ENCODE measurements around the gene SLX4IP.

GRCh38 chr20:10562899-10563298 lies 127.8 kb downstream of the SLX4IP start:
- no peak for TF ChIP-seq CTCF (IDR thresholded peaks at IDR 0.05)
- TF ChIP-seq CEBPB (IDR thresholded peaks at IDR 0.05) = no peak
- no peak for TF ChIP-seq MAX (IDR thresholded peaks at IDR 0.05)
